NB4 (cell line): Measurements from ENCODE around the gene ENAH.

ENCODE experiments used
- DNase-seq: peaks from one replicate; pipeline ENCODE4 v3.0.0; 2010; ENCODE audit warnings: low read depth
- H3K4me3 ChIP-seq: one replicate; pipeline ENCODE4 v1.5.1; 2011; ENCODE audit warnings: mild to moderate bottlenecking, low read depth, low read length, moderate library complexity
- CTCF ChIP-seq: IDR thresholded peaks from one replicate; pipeline ENCODE4 v1.5.1; 2012; ENCODE audit warnings: low read depth, low read length
- MAX ChIP-seq: IDR thresholded peaks from 2 replicates; pipeline ENCODE4 v1.6.1; 2011; ENCODE audit warnings: low read depth, low read length
- MYC ChIP-seq: IDR thresholded peaks from 2 replicates; pipeline ENCODE4 v1.6.1; 2011; ENCODE audit warnings: low read depth, low read length
- POLR2A ChIP-seq: IDR thresholded peaks from 2 replicates; pipeline ENCODE4 v1.6.1; 2011; ENCODE audit warnings: mild to moderate bottlenecking; ENCODE audit not compliant: insufficient read length; ENCODE audit errors: extremely low read depth

ENAH gene

GRCh38 chr1:225651872-225652728 lies 823 bp downstream of the ENAH start:
- H3K4me3 ChIP-seq: peak overlapping the region; percentile 76
- DNase-seq: peak; percentile 21
- no peak for TF ChIP-seq MAX
- TF ChIP-seq MYC: no peak
- TF ChIP-seq POLR2A: no peak

- peak overlapping the region; percentile 76 for H3K4me3 ChIP-seq
- TF ChIP-seq MYC (no peak), POLR2A (no peak), CTCF (no peak), MAX (no peak)
- no peak for DNase-seq
Measured at GRCh38 chr1:225651376-225651871, 1.5 kb downstream of the ENAH start.

- TF ChIP-seq POLR2A: no peak
- TF ChIP-seq CTCF: no peak
- no peak overlapping the region for H3K4me3 ChIP-seq
- no peak for DNase-seq
Measured at GRCh38 chr1:225650179-225650578, 2.7 kb downstream of the ENAH start.

GRCh38 chr1:225645194-225645895 lies 7.6 kb downstream of the ENAH start:
- no peak for DNase-seq
- H3K4me3 ChIP-seq: no peak overlapping the region
- TF ChIP-seq POLR2A (no peak), MYC (no peak), CTCF (no peak), MAX (no peak)

GRCh38 chr1:225644666-225645065 lies 8.3 kb downstream of the ENAH start:
- TF ChIP-seq MYC (no peak), MAX (no peak), CTCF (no peak), POLR2A (no peak)

GRCh38 chr1:225642177-225642576 lies 10.7 kb downstream of the ENAH start:
- no peak for TF ChIP-seq MAX
- no peak for TF ChIP-seq POLR2A
- no peak for TF ChIP-seq CTCF
- TF ChIP-seq MYC: no peak
- DNase-seq: no peak
- H3K4me3 ChIP-seq: no peak overlapping the region

More at GRCh38 chr1:225644666-225645065, 8.3 kb downstream of the ENAH start:
- DNase-seq: no peak
- H3K4me3 ChIP-seq: no peak overlapping the region
